ENCODE measurements around the gene UBXN7.

DNA sequence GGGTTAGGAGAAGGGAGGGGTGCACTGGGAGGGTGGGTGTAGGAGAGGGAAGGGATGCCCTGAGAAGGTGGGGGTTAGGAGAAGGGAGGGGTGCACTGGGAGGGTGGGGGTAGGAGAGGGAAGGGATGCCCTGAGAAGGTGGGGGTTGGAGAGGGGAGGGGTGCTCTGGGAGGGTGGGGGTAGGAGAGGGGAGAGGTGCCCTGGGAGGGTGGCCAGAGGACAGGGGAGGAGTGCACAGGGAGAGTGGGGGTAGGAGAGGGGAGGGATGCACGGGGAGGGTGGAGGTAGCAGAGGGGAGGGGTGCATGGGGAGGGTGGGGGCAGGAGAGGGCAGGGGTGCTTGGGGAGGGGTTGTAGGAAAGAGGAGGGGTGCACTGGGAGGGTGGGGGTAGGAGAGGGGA, 97.2 kb downstream of the UBXN7 start:
- no peak for TF ChIP-seq PHTF2 (CRISPR knock-in tag; IDR thresholded peaks at IDR 0.05)
- no peak for TF ChIP-seq CBX2 (IDR thresholded peaks at IDR 0.05; ENCODE audit: insufficient read depth, low read length, poor library complexity, severe bottlenecking)
- TF ChIP-seq HDAC2 (IDR thresholded peaks at IDR 0.05): no peak
- no peak for TF ChIP-seq ZNF584 (CRISPR knock-in tag; IDR thresholded peaks at IDR 0.05; ENCODE audit: low read depth)
- TF ChIP-seq, protein P1, sequence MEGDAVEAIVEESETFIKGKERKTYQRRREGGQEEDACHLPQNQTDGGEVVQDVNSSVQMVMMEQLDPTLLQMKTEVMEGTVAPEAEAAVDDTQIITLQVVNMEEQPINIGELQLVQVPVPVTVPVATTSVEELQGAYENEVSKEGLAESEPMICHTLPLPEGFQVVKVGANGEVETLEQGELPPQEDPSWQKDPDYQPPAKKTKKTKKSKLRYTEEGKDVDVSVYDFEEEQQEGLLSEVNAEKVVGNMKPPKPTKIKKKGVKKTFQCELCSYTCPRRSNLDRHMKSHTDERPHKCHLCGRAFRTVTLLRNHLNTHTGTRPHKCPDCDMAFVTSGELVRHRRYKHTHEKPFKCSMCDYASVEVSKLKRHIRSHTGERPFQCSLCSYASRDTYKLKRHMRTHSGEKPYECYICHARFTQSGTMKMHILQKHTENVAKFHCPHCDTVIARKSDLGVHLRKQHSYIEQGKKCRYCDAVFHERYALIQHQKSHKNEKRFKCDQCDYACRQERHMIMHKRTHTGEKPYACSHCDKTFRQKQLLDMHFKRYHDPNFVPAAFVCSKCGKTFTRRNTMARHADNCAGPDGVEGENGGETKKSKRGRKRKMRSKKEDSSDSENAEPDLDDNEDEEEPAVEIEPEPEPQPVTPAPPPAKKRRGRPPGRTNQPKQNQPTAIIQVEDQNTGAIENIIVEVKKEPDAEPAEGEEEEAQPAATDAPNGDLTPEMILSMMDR (IDR thresholded peaks at IDR 0.05 in 2 of 3, conservative IDR thresholded peaks at IDR 0.05 in 1 of 3; ENCODE audit: insufficient read depth in 2 of 3, low read depth in 1 of 3, low read length in 3 of 3): no peak
- TF ChIP-seq NCOA1 (IDR thresholded peaks at IDR 0.05; ENCODE audit: low read depth): no peak
- no peak for TF ChIP-seq ARHGAP35 (IDR thresholded peaks at IDR 0.05; ENCODE audit: partially characterized antibody)
- TF ChIP-seq POLR2A (conservative IDR thresholded peaks at IDR 0.05): no peak
- TF ChIP-seq ETV6 (IDR thresholded peaks at IDR 0.05; ENCODE audit: borderline replicate concordance in 1 of 2, low read depth in 2 of 2, low read length in 1 of 2): no peak
- no peak for TF ChIP-seq ETV6 (CRISPR knock-in tag; IDR thresholded peaks at IDR 0.05; ENCODE audit: borderline replicate concordance)
- TF ChIP-seq ZNF780A (CRISPR knock-in tag; IDR thresholded peaks at IDR 0.05): no peak

Data from K562 (cell line).